ENCODE results near the gene LRRC61. TPM values are rescaled to one million over a fixed set of nuclear protein-coding genes. Genes with fewer than 3 reads are reported as not detected.
A peak's percentile ranks its signal among the peaks of the same experiment; 100 is the strongest.

LRRC61 gene
- total and polyA plus RNA-seq, 3 donors from 2014 or later, result 16.7 to 35.4 (median 18.4) TPM

GRCh38 chr7:150378115-150378852, 55.1 kb downstream of the LRRC61 start:
- TF ChIP-seq POLR2A (IDR thresholded peaks at IDR 0.05) (no peak), CTCF (IDR thresholded peaks at IDR 0.05) (no peak)
- Histone ChIP-seq H3K4me1 (peaks cover 20% of the 10 kb centered on the region), H3K9me3 (no peaks in the 10 kb centered on the region), H3K36me3 (ENCODE audit: low read depth, missing control alignments) (no peaks in the 10 kb centered on the region), H3K27ac (peak overlapping the region; percentile 75 to 81), H3K4me3 (peak overlapping the region; percentile 78 to 89), H3K27me3 (no peaks in the 10 kb centered on the region)
- intact Hi-C loops (cut with DNase I; ENCODE audit: low total_unique reads), result no loop called here
- 7 to 9% methylated on average over 9 to 32 of the region's 32 CpGs for WGBS, 2 donors
- DNase-seq, result no peak

GRCh38 chr7:150378853-150379440, 55.8 kb downstream of the LRRC61 start, which contains the start of gene ZNF775:
Gene ZNF775, plus strand, starts transcription at chr7:150379330. Its CDS starts 9,141 bp downstream, at chr7:150388471.
- peak; percentile 97 for DNase-seq
- intact Hi-C loops (cut with DNase I; ENCODE audit: low total_unique reads), result no loop called here
- TF ChIP-seq POLR2A (IDR thresholded peaks at IDR 0.05) (peak; percentile 57), CTCF (IDR thresholded peaks at IDR 0.05) (no peak)
- peak within 1 kb of the TSS; percentile 75 to 81 for H3K27ac ChIP-seq
- no peaks in the 10 kb centered on the region for H3K27me3 ChIP-seq
- peak within 1 kb of the TSS; percentile 78 to 89 for H3K4me3 ChIP-seq
- WGBS, 2 donors, result 0% methylated on average over 14 of the region's 60 CpGs; no CpG with 5 or more reads in 1 of the 2 donors
- H3K9me3 ChIP-seq, result no peaks in the 10 kb centered on the region
- no peaks in the 10 kb centered on the region for H3K36me3 ChIP-seq (ENCODE audit: low read depth, missing control alignments)
- H3K4me1 ChIP-seq, result peaks cover 18% of the 10 kb centered on the region

GRCh38 chr7:150379441-150380379, 56.6 kb downstream of the LRRC61 start:
- intact Hi-C loops (cut with DNase I; ENCODE audit: low total_unique reads), result no loop called here
- H3K4me3 ChIP-seq, result peak overlapping the region; percentile 78 to 89
- peak overlapping the region; percentile 39 to 81 for H3K27ac ChIP-seq
- H3K36me3 ChIP-seq (ENCODE audit: low read depth, missing control alignments), result no peaks in the 10 kb centered on the region
- no peaks in the 10 kb centered on the region for H3K27me3 ChIP-seq
- H3K9me3 ChIP-seq, result no peaks in the 10 kb centered on the region
- no peak for DNase-seq
- 1 to 3% methylated on average over 29 to 42 of the region's 52 CpGs for WGBS, 2 donors
- TF ChIP-seq CTCF (IDR thresholded peaks at IDR 0.05) (no peak), POLR2A (IDR thresholded peaks at IDR 0.05) (no peak)
- H3K4me1 ChIP-seq, result peaks cover 22% of the 10 kb centered on the region

DNA sequence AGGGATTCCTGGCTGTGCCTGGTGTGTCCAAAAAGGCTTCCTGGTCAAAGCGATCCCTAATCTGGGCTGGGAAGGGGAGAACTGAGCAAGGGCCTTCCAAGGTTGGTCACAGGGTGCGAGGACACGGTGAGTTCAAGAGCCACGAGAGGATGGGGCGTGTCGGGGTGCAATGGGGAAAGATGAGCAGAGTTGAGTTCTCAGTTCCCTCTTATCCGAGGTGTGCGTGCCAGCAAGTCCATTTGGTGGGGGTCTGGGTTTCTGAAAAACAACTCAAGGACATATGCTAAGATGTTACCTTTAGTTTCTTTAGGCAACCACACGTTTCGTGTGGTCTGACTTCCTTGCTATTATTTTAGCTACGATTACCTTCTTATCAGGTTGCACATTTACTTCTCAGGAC, 57.3 kb downstream of the LRRC61 start:
- 57 to 63% methylated on average over 11 of the region's 11 CpGs for WGBS, 2 donors
- Histone ChIP-seq H3K4me3 (no peak overlapping the region), H3K27ac (no peak overlapping the region), H3K9me3 (no peaks in the 10 kb centered on the region), H3K4me1 (peaks cover 22% of the 10 kb centered on the region), H3K36me3 (ENCODE audit: low read depth, missing control alignments) (no peaks in the 10 kb centered on the region), H3K27me3 (no peaks in the 10 kb centered on the region)
- intact Hi-C loops (cut with DNase I; ENCODE audit: low total_unique reads), result no loop called here
- TF ChIP-seq POLR2A (IDR thresholded peaks at IDR 0.05) (no peak), CTCF (IDR thresholded peaks at IDR 0.05) (no peak)
- no peak for DNase-seq
